ENCODE measurements around the gene ADAM12. TPM values are rescaled to one million over a fixed set of nuclear protein-coding genes. Genes with fewer than 3 reads are reported as not detected.

Gene ADAM12
- total and polyA plus RNA-seq, 7 donors: under 0.01 to 0.82 (median 0.46) TPM; not detected in 1

DNA sequence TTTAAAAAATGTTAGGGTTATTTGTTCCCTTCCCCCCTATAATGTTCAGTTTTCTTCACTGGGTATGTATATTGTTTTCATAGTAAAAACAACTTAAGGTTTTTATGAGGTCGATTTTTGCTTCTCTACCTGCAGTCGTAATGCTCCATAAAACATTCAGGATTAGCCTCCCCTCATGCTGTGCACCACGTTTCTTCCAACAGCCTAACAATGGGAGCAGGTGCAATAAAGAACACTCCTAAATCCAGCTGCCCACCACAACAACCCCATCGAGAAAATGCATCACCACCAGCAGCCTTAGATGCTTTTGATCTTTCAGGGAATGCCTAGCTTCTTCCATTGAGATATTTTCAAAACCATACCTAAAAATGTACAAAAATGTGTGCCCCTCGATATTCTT lies 111.1 kb downstream of the ADAM12 start:
- no peaks in the 10 kb centered on the region for H3K27me3 ChIP-seq
- TF ChIP-seq, protein P1, sequence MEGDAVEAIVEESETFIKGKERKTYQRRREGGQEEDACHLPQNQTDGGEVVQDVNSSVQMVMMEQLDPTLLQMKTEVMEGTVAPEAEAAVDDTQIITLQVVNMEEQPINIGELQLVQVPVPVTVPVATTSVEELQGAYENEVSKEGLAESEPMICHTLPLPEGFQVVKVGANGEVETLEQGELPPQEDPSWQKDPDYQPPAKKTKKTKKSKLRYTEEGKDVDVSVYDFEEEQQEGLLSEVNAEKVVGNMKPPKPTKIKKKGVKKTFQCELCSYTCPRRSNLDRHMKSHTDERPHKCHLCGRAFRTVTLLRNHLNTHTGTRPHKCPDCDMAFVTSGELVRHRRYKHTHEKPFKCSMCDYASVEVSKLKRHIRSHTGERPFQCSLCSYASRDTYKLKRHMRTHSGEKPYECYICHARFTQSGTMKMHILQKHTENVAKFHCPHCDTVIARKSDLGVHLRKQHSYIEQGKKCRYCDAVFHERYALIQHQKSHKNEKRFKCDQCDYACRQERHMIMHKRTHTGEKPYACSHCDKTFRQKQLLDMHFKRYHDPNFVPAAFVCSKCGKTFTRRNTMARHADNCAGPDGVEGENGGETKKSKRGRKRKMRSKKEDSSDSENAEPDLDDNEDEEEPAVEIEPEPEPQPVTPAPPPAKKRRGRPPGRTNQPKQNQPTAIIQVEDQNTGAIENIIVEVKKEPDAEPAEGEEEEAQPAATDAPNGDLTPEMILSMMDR (IDR thresholded peaks at IDR 0.05): no peak
- no peak for TF ChIP-seq POLR2A (IDR thresholded peaks at IDR 0.05)
- no peak for TF ChIP-seq POLR2AphosphoS5 (IDR thresholded peaks at IDR 0.05)
- no peak for TF ChIP-seq EP300 (IDR thresholded peaks at IDR 0.05)
- no peak overlapping the region for H3K4me3 ChIP-seq
- no peaks in the 10 kb centered on the region for H3K9me3 ChIP-seq
- intact Hi-C loops (cut with DNase I): no loop called here
- H3K36me3 ChIP-seq: no peaks in the 10 kb centered on the region
- DNase-seq: no peak
- WGBS, 2 donors: 23 to 46% methylated on average over 5 of the region's 5 CpGs
- no peaks in the 10 kb centered on the region for H3K4me1 ChIP-seq
- H3K27ac ChIP-seq: no peak overlapping the region

GRCh38 chr10:126272526-126272925 lies 115.8 kb downstream of the ADAM12 start:
- Histone ChIP-seq H3K4me3 (no peak overlapping the region), H3K9me3 (no peaks in the 10 kb centered on the region), H3K27ac (no peak overlapping the region), H3K27me3 (no peaks in the 10 kb centered on the region), H3K4me1 (no peaks in the 10 kb centered on the region), H3K36me3 (no peaks in the 10 kb centered on the region)
- 85 to 89% methylated on average over 2 of the region's 2 CpGs for WGBS, 2 donors
- intact Hi-C loops (cut with DNase I): no loop called here
- TF ChIP-seq, protein P1 (IDR thresholded peaks at IDR 0.05): no peak
- TF ChIP-seq POLR2A (IDR thresholded peaks at IDR 0.05) (no peak), EP300 (IDR thresholded peaks at IDR 0.05) (no peak), POLR2AphosphoS5 (IDR thresholded peaks at IDR 0.05) (no peak)
- DNase-seq: no peak

DNA sequence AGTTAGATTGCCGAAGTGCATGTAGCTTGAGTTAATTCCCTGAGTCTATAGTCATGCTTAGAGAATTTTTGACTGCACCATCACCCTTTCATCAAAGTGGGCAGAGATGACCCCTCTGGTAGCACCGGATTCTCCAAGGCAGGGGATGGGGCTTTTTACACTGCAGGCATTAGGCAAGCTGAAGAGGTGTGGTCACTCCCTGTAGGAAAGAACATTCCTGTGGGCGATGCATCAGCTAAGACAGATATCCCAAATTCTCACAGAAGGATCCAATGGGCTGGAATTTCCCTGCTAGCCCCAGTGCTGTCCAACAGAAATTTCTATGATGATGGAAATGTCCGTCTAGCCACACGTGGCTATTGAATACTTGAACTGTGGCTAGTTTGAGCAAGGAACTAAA lies 118.2 kb downstream of the ADAM12 start:
- Histone ChIP-seq H3K27me3 (no peaks in the 10 kb centered on the region), H3K9me3 (no peaks in the 10 kb centered on the region), H3K4me3 (no peak overlapping the region), H3K36me3 (no peaks in the 10 kb centered on the region), H3K4me1 (no peaks in the 10 kb centered on the region), H3K27ac (no peak overlapping the region)
- intact Hi-C loops (cut with DNase I): no loop called here
- no peak for DNase-seq
- 91 to 92% methylated on average over 5 of the region's 5 CpGs for WGBS, 2 donors
- no peak for TF ChIP-seq EP300 (IDR thresholded peaks at IDR 0.05)

- TF ChIP-seq, protein P1 (IDR thresholded peaks at IDR 0.05): no peak
- TF ChIP-seq EP300 (IDR thresholded peaks at IDR 0.05): no peak
- no peak for TF ChIP-seq POLR2AphosphoS5 (IDR thresholded peaks at IDR 0.05)
- TF ChIP-seq POLR2A (IDR thresholded peaks at IDR 0.05): no peak
- H3K27ac ChIP-seq: no peak overlapping the region
- WGBS, 2 donors: 66 to 81% methylated on average over 12 of the region's 12 CpGs
These were observed 120.0 kb downstream of the ADAM12 start for GRCh38 chr10:126268013-126268920.

GRCh38 chr10:126264102-126265018 lies 123.9 kb downstream of the ADAM12 start:
- no peak overlapping the region for H3K4me3 ChIP-seq
- no peaks in the 10 kb centered on the region for H3K9me3 ChIP-seq
- intact Hi-C loops (cut with DNase I): no loop called here
- no peak overlapping the region for H3K27ac ChIP-seq
- H3K4me1 ChIP-seq: no peaks in the 10 kb centered on the region
- DNase-seq: no peak
- no peaks in the 10 kb centered on the region for H3K36me3 ChIP-seq
- H3K27me3 ChIP-seq: no peaks in the 10 kb centered on the region
- no peak for TF ChIP-seq POLR2A (IDR thresholded peaks at IDR 0.05)
- TF ChIP-seq, protein P1 (IDR thresholded peaks at IDR 0.05): no peak
- TF ChIP-seq EP300 (IDR thresholded peaks at IDR 0.05): no peak
- TF ChIP-seq POLR2AphosphoS5 (IDR thresholded peaks at IDR 0.05): no peak
- 69 to 70% methylated on average over 14 of the region's 14 CpGs for WGBS, 2 donors

More at GRCh38 chr10:126268013-126268920, 120.0 kb downstream of the ADAM12 start:
- no peak for DNase-seq
- intact Hi-C loops (cut with DNase I): no loop called here
- Histone ChIP-seq H3K27me3 (no peaks in the 10 kb centered on the region), H3K36me3 (no peaks in the 10 kb centered on the region), H3K9me3 (no peaks in the 10 kb centered on the region), H3K4me3 (no peak overlapping the region), H3K4me1 (no peaks in the 10 kb centered on the region)

Measured in sigmoid colon (tissue), 7 donors.